Neural cell (in vitro differentiated cells): ENCODE results near the gene GJB2.

Experiments used
- POLR2AphosphoS5 ChIP-seq: IDR thresholded peaks from 2 replicates; pipeline ENCODE4 v1.6.1; 2012
- TF ChIP-seq, protein P1 (sequence below): fragments of 450-650 bp; IDR thresholded peaks from 2 replicates; pipeline ENCODE4 v1.5.1; 2014; ENCODE audit warnings: antibody characterized with exemption, mild to moderate bottlenecking, moderate library complexity; ENCODE audit not compliant: poor library complexity, severe bottlenecking

DNA sequence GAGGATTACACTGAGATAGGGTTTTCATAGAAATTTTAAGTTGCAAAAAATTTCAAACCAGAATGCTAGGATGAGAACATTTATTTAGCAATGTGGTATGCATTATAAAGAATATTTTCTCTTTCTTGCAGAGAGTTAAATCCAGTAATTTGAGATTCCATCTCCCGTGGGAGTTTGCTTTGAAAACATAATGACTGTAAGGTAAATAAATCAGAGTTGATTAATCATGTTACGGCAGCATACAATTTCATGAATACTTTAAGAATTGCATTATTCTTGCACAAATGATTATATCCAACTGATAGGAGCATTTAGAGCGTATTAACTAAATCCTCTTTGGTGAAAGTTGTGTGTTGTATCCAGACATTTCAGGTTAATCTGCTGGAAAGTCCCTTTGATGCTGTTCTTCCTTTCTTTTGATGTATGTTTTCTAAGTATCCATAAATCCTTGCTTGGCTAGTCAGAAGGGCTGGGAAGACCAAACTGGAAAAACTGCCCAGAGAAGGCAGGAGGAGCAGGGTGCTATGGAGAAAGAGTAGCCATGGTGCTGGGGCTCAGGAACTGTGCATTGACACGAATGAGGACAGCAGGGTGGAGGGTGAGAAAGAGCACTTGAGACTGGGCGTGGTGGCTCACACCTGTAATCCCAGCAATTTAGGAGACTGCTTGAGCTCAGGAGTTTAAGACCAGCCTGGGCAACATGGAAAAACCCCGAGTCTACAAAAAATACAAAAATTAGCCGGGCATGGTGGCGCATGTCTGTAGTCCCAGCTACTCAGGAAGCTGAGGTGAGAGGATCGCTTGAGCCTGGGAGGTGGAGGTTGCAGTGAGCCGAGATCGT is 27.1 kb downstream of the GJB2 start:
- TF ChIP-seq, protein P1, sequence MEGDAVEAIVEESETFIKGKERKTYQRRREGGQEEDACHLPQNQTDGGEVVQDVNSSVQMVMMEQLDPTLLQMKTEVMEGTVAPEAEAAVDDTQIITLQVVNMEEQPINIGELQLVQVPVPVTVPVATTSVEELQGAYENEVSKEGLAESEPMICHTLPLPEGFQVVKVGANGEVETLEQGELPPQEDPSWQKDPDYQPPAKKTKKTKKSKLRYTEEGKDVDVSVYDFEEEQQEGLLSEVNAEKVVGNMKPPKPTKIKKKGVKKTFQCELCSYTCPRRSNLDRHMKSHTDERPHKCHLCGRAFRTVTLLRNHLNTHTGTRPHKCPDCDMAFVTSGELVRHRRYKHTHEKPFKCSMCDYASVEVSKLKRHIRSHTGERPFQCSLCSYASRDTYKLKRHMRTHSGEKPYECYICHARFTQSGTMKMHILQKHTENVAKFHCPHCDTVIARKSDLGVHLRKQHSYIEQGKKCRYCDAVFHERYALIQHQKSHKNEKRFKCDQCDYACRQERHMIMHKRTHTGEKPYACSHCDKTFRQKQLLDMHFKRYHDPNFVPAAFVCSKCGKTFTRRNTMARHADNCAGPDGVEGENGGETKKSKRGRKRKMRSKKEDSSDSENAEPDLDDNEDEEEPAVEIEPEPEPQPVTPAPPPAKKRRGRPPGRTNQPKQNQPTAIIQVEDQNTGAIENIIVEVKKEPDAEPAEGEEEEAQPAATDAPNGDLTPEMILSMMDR: no peak
- TF ChIP-seq POLR2AphosphoS5: no peak
